ENCODE results near the gene THPO. TPM values are rescaled to one million over a fixed set of nuclear protein-coding genes. Genes with fewer than 3 reads are reported as not detected.

THPO gene
- total RNA-seq, 1 experiment from 2014 or later: not detected

DNA sequence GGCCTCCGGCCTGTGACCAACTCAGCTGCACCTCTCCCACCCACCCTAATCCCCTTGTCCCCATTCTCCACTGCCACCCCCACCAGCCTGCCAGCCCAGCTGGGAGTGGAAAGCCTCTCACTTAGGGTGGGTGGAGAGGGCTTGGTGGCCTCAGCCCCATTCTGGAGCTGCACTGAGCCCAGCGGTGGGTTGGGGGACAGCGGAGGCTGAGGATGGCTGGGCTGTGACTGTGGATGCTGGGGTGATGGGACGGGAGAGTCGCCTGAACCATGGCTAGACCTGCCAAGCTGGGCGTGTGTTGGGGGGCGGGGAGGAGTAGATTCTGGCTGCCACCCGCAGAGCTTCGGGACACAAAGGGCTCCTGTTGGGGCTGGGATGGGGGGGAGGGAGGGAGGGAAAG is 18.4 kb downstream of the THPO start:
- DNase-seq (no peak), ATAC-seq (no peak)
- POLR2A ChIA-PET (ENCODE audit: unreplicated experiment): no interaction called here

DNA sequence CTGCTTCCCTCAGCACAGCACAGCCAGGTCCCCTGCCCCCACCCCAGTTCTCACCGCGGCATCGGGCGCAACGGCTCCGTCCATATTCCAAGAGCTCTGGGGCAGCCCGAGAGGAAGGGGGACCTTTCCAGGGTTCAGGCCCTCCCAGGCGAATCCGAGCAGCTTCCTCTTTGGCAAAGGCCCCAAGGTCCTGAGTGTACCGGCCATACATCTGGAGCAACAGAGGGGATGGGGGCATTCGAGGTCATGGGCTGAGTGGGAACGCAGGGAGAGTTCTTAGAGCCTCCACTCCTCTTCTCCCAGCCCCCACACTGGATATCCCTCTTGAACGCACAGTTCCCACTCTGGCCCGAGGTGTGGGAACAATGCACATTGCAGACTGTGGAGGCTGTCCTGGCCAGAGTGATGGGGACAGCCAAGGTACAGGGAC is 19.1 kb downstream of the THPO start:
- no peaks in the 10 kb centered on the region for H4K20me1 ChIP-seq (ENCODE audit: low read length)
- no peaks in the 10 kb centered on the region for H3K27me3 ChIP-seq (ENCODE audit: low read length)
- ChIA-PET CTCF (no interaction called here), POLR2A (ENCODE audit: unreplicated experiment) (no interaction called here)
- no peaks in the 10 kb centered on the region for H3F3A ChIP-seq (ENCODE audit: low read length, unreplicated experiment)
- TF ChIP-seq CTCF (conservative IDR thresholded peaks at IDR 0.05; ENCODE audit: low read depth, low read length): no peak
- TF ChIP-seq EZH2phosphoT487 (IDR thresholded peaks at IDR 0.05; ENCODE audit: borderline replicate concordance, low read length): no peak
- no peak for TF ChIP-seq EZH2 (IDR thresholded peaks at IDR 0.05; ENCODE audit: low read length, unreplicated experiment)
- H3K9me2 ChIP-seq (replicated peaks; ENCODE audit: low read length): no peaks in the 10 kb centered on the region
- H3K27ac ChIP-seq (ENCODE audit: low read length): no peak overlapping the region
- DNase-seq: no peak
- no peaks in the 10 kb centered on the region for H3K9me3 ChIP-seq (ENCODE audit: low read length)
- ATAC-seq: no peak
- no peak overlapping the region for H3K4me2 ChIP-seq (ENCODE audit: low read length)
- intact Hi-C loops (cut with micrococcal nuclease): no loop called here
- no TSS peak for BruUV-seq (replicated peaks)
- no peak overlapping the region for H3K9ac ChIP-seq (ENCODE audit: low read length)
- H3K4me1 ChIP-seq (ENCODE audit: insufficient read depth, low read length): peaks cover 10% of the 10 kb centered on the region
- H2AFZ ChIP-seq (ENCODE audit: low read length): no peak overlapping the region
- H3K79me2 ChIP-seq (ENCODE audit: low read length): peaks cover 21% of the 10 kb centered on the region
- H3K4me3 ChIP-seq (ENCODE audit: low read length): no peak overlapping the region
- H3K36me3 ChIP-seq (ENCODE audit: low read depth, low read length): no peaks in the 10 kb centered on the region; the same call in 1 of the 2 replicates

More for the DNA sequence above, 18.4 kb downstream of the THPO start:
- no peak overlapping the region for H2AFZ ChIP-seq (ENCODE audit: low read length)
- H3K36me3 ChIP-seq (ENCODE audit: low read depth, low read length): no peaks in the 10 kb centered on the region; the same call in 1 of the 2 replicates
- no peak overlapping the region for H3K4me3 ChIP-seq (ENCODE audit: low read length)
- BruUV-seq (replicated peaks): no TSS peak
- no peaks in the 10 kb centered on the region for H3K27me3 ChIP-seq (ENCODE audit: low read length)
- H3F3A ChIP-seq (ENCODE audit: low read length, unreplicated experiment): no peaks in the 10 kb centered on the region
- no peak overlapping the region for H3K9ac ChIP-seq (ENCODE audit: low read length)
- H3K9me3 ChIP-seq (ENCODE audit: low read length): no peaks in the 10 kb centered on the region
- CTCF ChIA-PET: no interaction called here
- no peak for TF ChIP-seq EZH2phosphoT487 (IDR thresholded peaks at IDR 0.05; ENCODE audit: borderline replicate concordance, low read length)
- no peak for TF ChIP-seq CTCF (conservative IDR thresholded peaks at IDR 0.05; ENCODE audit: low read depth, low read length)
- TF ChIP-seq EZH2 (IDR thresholded peaks at IDR 0.05; ENCODE audit: low read length, unreplicated experiment): no peak
- H3K4me2 ChIP-seq (ENCODE audit: low read length): no peak overlapping the region
- H3K79me2 ChIP-seq (ENCODE audit: low read length): peaks cover 27% of the 10 kb centered on the region
- no peak overlapping the region for H3K27ac ChIP-seq (ENCODE audit: low read length)
- H3K9me2 ChIP-seq (replicated peaks; ENCODE audit: low read length): no peaks in the 10 kb centered on the region
- intact Hi-C loops (cut with micrococcal nuclease): no loop called here
- peaks cover 3% of the 10 kb centered on the region for H4K20me1 ChIP-seq (ENCODE audit: low read length)
- peaks cover 14% of the 10 kb centered on the region for H3K4me1 ChIP-seq (ENCODE audit: insufficient read depth, low read length)

DNA sequence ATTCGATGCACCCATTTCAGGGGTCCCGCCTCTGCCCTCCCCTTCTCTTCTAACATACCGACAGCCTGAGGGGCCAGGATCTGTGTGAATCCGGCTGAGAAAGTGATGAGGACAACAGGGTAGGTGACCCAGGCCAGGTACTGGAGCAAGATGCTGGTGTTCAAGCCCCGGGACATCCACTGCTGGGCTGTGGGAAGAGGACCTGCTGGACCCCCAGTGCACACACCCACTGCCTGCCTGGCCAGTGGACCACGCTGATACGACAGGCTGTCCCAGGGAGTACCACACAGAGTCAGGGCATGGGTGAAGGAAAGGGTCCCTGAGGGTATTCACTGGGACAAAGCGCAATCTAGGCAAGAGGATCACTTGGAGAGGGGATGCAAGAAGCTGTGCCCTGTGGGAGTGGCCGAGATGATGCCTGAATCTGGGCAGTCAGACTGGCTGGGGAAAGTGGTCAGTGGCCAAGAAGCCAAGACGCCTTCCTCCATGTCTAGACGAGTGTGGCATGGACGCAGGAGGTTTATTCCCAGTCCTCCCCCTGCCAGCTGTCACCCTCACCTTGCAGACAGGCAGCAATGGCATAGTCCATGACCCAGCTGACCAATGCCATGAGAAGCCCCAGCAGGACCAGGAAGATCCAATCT is 19.8 kb downstream of the THPO start:
- H2AFZ ChIP-seq (ENCODE audit: low read length): no peak overlapping the region
- no peak for DNase-seq
- H4K20me1 ChIP-seq (ENCODE audit: low read length): no peaks in the 10 kb centered on the region
- no peaks in the 10 kb centered on the region for H3F3A ChIP-seq (ENCODE audit: low read length, unreplicated experiment)
- H3K27me3 ChIP-seq (ENCODE audit: low read length): no peaks in the 10 kb centered on the region
- H3K9ac ChIP-seq (ENCODE audit: low read length): no peak overlapping the region
- H3K9me2 ChIP-seq (replicated peaks; ENCODE audit: low read length): no peaks in the 10 kb centered on the region
- no peaks in the 10 kb centered on the region; the same call in 1 of the 2 replicates for H3K36me3 ChIP-seq (ENCODE audit: low read depth, low read length)
- intact Hi-C loops (cut with micrococcal nuclease): no loop called here
- ATAC-seq: no peak
- H3K4me1 ChIP-seq (ENCODE audit: insufficient read depth, low read length): peaks cover 10% of the 10 kb centered on the region
- H3K27ac ChIP-seq (ENCODE audit: low read length): no peak overlapping the region
- TF ChIP-seq EZH2phosphoT487 (IDR thresholded peaks at IDR 0.05; ENCODE audit: borderline replicate concordance, low read length): no peak
- TF ChIP-seq CTCF (conservative IDR thresholded peaks at IDR 0.05; ENCODE audit: low read depth, low read length): no peak
- TF ChIP-seq EZH2 (IDR thresholded peaks at IDR 0.05; ENCODE audit: low read length, unreplicated experiment): no peak
- no peaks in the 10 kb centered on the region for H3K9me3 ChIP-seq (ENCODE audit: low read length)
- H3K4me3 ChIP-seq (ENCODE audit: low read length): no peak overlapping the region
- H3K4me2 ChIP-seq (ENCODE audit: low read length): no peak overlapping the region
- CTCF ChIA-PET: no interaction called here
- no TSS peak for BruUV-seq (replicated peaks)
- H3K79me2 ChIP-seq (ENCODE audit: low read length): peaks cover 14% of the 10 kb centered on the region
- POLR2A ChIA-PET (ENCODE audit: unreplicated experiment): no interaction called here

Measured in PC-3 (cell line).